Raji (cell line): ENCODE data around the gene NMNAT2.

Experiments used
- POLR2A ChIP-seq: IDR thresholded peaks from 2 replicates; pipeline ENCODE4 v1.6.1; 2011; ENCODE audit warnings: low read depth, low read length, control low read depth; ENCODE audit not compliant: insufficient read depth

The NMNAT2 gene

DNA sequence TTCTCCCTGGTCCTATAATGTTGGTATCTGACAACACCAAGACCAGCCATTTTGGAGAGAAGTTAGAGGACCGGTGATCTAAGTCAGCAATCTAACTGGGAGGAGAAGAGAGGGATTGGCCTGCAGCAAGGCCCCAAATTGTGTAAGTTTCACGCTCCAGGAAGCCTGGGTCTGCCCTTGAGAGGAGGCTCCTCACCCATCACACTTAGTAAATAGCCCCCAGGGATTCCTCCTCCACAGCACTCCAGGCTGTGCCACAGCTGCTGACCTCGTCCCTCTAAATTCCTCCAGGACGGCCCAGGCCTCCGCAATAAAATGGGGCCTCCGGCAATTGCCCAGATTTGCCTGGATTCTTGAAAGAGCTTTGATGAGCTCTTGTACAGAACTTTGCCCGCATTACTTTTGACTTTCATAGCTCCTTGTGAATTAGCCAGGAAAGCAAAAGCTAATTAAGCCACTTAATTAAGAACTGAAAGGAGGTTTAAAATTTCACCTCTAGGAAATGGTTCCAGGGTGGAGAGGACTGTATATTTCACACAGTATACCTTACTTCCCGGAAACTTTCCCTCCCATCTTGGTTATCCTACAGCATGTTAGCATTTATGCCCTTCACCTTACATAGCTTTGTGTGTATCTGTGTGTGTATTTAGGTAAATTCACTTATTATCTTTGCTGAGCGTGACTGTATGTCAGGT is 141.6 kb downstream of the NMNAT2 start:
- no peak for TF ChIP-seq POLR2A

DNA sequence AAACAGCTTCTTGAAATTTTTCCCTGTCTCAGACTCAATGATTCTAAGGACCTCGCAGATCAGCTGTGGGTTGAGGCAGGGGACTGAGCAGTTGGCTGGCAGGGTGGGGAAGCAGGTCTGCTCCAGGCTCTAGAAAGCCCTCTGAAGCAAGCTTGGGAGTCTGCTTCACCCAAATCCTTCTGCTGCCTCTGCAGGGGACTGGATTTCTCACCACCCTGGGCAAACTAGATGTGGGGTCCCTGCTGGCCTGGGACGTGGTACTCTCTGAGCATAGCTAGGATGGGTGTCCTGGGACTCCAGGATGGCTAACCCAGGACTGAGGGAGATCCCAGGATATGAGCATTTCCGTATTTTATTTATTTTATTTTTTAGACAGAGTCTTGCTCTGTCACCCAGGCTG is 142.9 kb downstream of the NMNAT2 start:
- no peak for TF ChIP-seq POLR2A

DNA sequence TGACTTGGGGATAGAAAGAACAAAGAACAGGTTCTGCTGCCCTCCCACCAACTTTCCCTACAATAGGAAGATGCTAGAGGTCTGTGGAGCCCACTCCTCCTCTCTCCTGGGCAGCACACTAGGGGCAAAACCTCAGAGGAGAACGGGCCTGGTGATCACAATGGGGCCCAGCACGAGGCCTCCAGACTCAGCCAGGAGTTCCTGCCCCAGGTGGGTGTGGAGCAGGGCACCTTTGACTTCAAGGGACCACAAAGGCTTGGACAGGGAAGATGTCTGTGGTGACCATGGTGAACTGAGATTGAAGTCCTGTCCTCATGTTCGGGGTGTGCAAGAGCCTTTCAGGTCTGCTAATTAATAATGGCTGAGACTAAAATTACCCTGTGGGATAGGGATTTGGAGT is 143.3 kb downstream of the NMNAT2 start:
- TF ChIP-seq POLR2A, result no peak

DNA sequence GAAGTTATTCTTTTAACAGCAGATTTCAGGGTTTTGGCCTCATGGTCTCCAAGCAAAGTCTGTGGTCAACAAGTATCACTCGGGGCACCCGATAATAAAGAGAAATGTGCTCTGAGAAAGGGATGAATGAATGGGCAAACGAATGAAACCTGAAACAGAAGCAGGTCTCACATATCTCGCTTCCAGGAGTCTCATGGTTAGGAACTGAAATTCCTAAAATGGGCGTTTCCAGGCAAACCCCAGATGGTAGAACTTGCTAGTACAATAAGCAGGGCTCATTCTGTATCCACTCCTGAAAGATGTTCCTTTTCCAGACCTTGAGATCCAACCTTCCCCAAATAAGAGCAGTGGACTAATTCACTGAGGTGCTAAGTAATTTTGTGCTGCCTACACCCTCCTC is 144.9 kb downstream of the NMNAT2 start:
- TF ChIP-seq POLR2A, result no peak

DNA sequence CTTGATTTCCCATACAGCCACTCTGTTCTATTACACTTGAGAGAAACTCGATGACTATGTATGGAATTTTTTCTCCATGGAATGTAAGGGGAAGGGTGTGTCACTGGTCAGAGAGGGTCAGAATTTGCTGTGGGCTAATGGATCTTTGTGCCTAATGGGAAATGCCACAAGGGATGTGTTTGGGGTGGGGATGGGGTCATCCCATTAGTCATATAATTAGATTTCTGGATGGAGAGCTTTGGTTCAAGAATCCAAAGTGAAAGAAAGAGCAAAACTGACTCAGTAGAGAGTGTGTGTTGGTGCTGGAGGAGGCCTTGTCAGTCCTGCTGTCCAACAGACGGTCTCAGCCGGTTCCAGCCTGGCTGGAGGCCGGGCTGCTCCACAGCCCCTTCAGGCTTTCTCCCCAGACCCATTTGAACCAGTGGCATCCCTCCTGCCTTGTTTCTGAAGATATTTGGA is 145.8 kb downstream of the NMNAT2 start:
- no peak for TF ChIP-seq POLR2A

DNA sequence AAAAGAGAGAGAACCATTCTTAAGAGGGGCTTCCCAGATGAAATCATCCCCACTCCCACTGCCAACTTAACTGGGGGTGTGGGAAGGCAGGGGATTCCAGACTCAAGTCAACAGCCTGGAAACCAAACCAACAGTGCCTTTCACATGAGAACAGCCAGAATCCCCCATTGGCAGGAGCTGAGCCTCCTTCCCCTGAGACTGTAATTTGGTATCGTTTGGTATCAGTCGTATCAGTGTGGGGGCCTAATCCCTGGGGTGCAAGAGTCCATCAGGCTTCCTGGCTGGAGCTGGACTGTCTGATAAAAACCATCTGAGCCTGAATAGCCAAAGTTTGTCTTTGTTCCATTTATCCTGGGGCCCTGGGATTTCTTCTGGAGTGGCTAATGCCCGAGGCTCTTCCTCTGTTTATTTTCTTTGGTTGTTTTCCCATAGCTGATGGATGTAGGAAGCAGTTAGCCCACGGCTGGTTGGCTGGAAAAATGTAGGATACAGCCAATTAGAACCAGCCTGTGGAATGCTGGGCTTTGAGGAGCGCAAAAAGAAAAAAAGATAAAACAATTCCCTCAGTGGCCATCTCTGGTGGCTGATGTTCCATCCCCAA is 147.5 kb downstream of the NMNAT2 start:
- TF ChIP-seq POLR2A, result no peak

DNA sequence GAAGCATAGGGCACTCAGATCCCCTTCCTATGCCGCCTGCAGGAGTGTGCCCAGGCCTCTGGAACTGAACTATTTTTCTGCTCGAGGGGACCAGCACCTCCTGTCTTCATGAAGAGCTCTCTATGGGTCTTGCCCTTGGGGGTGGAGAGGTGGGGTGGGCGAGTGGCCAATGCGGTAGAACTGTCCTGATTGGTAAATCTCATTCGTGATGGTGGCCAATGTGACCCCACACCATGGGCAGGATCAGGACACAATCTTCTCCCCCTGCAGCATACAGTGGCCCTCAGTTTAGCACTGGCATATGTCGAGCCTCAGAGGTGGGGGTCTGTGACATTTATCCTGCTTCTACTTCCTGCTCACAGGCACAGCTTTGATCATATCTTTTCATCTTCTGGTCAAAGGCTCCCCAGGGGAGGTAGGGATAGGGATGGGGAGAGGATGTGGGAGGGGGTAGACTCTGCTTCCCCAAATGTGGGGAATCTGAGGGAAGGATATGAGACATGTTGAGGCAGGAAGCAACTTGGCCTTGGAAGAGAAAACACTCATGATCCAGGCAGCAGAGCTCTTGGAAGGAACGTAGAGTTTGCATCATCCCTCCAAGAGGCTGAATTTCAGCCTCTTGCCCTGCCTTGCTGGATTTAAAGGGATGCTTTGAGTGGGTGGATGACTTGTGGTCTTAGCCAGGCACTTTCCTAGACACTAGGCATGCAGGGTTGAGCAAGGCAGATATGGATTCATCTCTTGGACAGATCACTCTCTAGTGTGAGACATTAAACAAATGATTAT is 150.3 kb downstream of the NMNAT2 start:
- no peak for TF ChIP-seq POLR2A

DNA sequence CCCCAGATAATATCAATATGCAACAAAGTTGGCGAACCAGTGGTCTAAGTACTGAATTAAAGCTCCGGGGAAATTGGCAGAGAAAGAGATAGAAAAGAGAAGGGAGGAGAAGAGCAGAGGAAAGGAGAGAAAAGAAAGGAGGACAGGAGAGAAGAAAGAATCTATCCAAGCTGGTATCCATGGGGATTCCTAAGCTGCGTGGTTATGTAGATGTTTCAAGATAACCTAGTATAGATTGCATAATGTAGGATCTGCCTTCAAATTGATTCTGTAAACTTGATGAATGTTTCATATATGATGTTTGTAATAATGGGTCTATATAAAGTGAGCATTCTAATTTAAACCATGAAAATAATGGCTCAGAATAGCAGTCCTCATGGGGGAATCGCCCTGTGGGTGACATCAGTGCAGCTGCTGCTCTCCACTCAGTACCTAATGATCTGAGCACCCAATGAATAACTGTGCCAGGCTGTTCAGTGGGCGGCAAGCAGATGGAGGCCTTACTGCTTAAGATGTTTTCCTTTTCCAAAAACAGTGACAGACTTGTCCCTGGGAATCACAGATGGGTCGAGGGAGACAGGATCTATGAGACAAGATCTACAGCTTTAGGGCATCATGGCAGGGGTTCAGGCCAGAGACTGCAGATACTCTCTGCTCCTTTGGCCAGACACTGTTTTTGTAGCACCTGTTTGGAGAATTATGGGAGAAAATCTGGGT is 154.1 kb downstream of the NMNAT2 start:
- TF ChIP-seq POLR2A, result no peak

DNA sequence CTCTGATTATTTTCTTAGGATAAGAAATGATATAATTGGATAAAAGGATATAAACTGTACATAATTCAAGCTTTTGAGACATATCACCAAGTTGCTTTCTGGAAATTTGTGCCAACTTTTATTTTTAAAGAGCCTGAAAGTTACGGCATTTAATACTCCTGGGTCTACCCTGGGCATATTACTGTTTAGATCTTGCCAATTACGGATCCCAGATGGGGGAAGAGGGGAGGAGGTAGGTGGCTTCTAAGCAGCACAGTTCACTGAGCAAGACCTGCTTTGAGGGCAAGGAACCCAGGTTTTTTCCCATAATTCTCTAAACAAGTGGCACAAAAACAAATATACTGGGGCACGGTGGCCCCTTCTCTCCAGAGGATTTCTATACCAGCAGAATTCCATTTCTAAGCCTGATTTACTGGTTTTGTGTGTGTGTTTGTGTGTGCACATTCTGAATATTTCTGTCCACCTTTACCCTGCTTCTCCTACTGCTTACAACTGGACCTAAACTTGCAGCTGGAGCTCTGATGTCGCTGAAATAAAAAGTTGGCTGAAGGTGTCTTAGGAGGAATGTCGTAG is 155.5 kb downstream of the NMNAT2 start:
- no peak for TF ChIP-seq POLR2A

DNA sequence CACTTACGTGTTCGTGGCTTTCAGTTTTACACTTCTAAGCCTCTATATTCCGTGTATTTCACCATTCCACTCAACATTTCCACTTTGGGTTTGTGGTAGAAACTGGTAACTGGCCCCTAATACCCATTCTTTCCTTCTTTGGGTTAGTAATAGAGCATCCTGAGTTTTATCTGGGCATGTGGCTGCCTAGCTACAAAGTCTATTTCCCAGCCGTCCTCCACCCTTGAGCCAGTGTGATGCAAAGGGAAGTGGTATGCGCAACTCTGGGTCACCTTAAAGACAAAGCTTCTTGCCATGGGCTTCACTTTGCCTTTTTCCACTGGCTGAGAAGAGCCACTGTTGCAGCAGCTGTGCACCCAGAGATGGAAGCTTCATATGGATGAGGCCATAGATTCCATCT is 158.3 kb downstream of the NMNAT2 start:
- no peak for TF ChIP-seq POLR2A

DNA sequence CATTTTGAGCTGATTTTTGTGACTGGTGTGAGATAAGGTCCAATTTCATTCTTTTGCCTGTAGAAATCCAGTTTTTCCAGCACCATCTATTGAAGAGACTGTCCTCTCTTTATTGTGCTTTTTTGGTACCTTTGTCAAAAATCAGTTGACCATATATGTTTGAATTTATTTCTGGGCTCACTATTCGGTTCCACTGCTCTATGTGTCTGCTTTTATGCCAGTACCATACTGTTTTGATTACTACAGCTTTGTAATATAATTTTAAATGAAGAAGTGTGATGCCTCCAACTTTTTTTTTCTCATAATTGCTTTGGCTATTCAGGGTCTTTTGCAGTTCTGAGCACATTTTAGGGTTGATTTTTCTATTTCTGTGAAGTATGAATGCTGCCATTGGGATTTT is 163.1 kb downstream of the NMNAT2 start:
- no peak for TF ChIP-seq POLR2A

DNA sequence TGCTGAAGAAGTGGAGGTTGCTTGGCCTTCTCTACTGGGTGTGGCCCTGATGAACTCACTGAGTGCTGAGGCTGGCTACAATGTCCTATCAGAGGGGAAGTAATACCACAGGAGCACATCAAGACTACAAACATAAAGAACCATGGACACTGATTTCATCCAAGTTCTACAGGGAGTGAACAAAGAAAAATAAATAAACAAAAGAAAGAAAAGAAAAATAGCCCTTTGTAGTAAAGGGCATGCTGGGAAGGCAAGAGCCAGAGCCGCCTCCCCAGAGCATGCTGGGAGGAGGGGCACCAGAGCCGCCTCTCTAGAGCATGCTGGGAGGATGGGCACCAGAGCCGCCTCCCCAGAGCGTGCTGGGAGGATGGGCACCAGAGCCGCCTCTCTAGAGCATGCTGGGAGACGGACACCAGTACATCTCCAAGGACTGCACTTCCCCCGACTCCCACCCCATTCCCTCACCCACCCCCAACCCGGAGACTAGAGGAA is 166.2 kb downstream of the NMNAT2 start:
- no peak for TF ChIP-seq POLR2A

DNA sequence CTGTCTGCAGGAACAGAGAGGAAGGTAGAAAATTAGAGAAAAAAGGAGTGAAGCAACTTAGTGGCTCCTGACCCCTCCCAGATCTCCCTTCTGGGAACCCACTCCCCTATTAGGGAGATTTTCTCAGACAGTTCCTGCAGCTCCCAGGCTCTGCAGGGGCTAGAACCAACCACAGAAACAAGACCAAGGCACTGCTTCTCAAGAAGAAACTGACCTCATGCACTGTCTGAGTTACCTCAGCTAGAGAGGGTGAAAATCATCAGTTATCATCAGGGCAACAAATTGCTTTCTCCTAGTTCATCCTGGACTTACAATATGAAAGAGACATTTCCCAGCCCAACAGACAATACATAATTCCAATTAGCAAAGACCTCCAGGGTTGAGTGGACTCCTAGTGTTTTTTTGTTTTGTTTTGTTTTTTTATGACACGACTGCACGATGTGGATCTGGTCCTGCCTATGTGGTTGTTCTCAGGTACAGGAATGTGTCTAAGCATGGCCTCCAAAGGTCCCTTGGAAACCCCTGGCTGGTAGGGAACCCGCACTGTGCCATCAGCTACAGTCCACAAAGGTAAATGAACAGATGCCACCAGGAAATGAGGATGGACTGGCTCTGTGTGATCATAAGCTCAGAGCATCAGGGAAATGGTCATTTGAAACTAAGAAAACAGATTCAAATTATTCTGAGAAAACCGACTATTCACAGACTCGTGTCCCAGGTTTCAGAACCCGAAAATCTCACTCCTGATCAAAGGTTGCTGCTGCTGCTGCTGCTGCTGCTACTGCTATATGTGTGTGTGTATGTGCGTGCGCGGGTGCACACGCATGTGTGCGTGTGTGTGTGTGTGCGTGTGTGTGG is 166.8 kb downstream of the NMNAT2 start:
- no peak for TF ChIP-seq POLR2A

DNA sequence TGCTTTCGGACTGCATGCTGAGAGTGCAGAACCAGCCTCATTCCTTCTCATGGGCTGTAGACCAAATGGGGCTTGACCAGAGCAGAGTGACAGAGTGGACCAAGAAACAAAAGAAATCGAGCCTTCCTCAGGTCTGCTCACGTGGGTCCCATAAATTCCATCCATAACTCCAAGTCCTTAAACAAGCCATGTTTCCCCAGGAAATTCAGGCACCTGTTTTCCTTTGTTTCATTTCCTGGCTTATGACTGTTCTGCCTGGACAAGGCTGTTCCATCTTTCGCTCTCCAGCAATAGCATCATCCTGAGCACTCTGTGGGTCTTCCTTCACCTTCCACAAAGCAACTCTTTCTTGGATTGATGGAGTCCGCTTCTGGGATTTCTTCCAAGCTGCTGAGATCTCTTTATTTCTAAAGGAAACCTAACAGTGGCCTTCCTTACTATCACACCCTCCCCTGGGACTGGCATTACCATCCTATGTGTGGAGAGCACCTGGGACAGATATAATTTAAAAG is 168.2 kb downstream of the NMNAT2 start:
- TF ChIP-seq POLR2A, result no peak
